GM12878 (cell line): ENCODE measurements around the gene CD27. TPM values are rescaled to one million over a fixed set of nuclear protein-coding genes. Genes with fewer than 3 reads are reported as not detected.
A peak's percentile ranks its signal among the peaks of the same experiment; 100 is the strongest.

Source experiments
- ATF7 ChIP-seq: fragments of 450-650 bp; IDR thresholded peaks from 2 replicates; pipeline ENCODE4 v1.6.1; 2016; ENCODE audit warnings: low read depth, mild to moderate bottlenecking
- CBX3 ChIP-seq: fragments of 200-600 bp; sonication (generic); IDR thresholded peaks from 2 replicates; pipeline ENCODE4 v1.6.1; 2016; ENCODE audit warnings: low read depth, borderline replicate concordance
- CBX5 ChIP-seq: sonication (generic); IDR thresholded peaks from 2 replicates; pipeline ENCODE4 v1.6.1; 2016; ENCODE audit warnings: low read depth, moderate library complexity, mild to moderate bottlenecking, inconsistent platforms
- CEBPB ChIP-seq, 2 experiments: fragments of 150-350 bp in 1 of 2; IDR thresholded peaks; 2 replicates each; pipeline ENCODE4 v1.6.1; 2012 to 2014; ENCODE audit warnings: low read depth in 2 of 2, low read length in 2 of 2, borderline replicate concordance in 1 of 2, inconsistent platforms in 1 of 2
- CHD4 ChIP-seq: fragments of 200-600 bp; sonication (generic); IDR thresholded peaks from 2 replicates; pipeline ENCODE4 v1.6.1; 2016; ENCODE audit warnings: mild to moderate bottlenecking
- GATAD2B ChIP-seq: fragments of 450-650 bp; conservative IDR thresholded peaks from 2 replicates; pipeline ENCODE4 v1.6.1; 2017; ENCODE audit warnings: low read depth, mild to moderate bottlenecking, moderate library complexity
- HDAC2 ChIP-seq: fragments of 200-600 bp; sonication (generic); IDR thresholded peaks from 2 replicates; pipeline ENCODE4 v1.6.1; 2017
- HDAC6 ChIP-seq: fragments of 200-600 bp; sonication (generic); IDR thresholded peaks from one replicate; pipeline ENCODE4 v1.8.0; 2017; ENCODE audit warnings: antibody characterized with exemption; ENCODE audit not compliant: unreplicated experiment
- JUND ChIP-seq: IDR thresholded peaks from 2 replicates; pipeline ENCODE4 v1.6.1; 2012; ENCODE audit warnings: low read depth, mild to moderate bottlenecking, low read length, improper control_type of control experiment, moderate library complexity
- KLF5 ChIP-seq: fragments of 450-650 bp; IDR thresholded peaks from 2 replicates; pipeline ENCODE4 v1.6.1; 2014; ENCODE audit warnings: mild to moderate bottlenecking; ENCODE audit not compliant: partially characterized antibody
- MEF2A ChIP-seq: IDR thresholded peaks from 2 replicates; pipeline ENCODE4 v1.6.1; 2011; ENCODE audit warnings: low read depth, mild to moderate bottlenecking, low read length, moderate library complexity; ENCODE audit not compliant: insufficient read depth
- NFIC ChIP-seq: IDR thresholded peaks from 2 replicates; pipeline ENCODE4 v1.6.1; 2012; ENCODE audit warnings: low read depth, mild to moderate bottlenecking, inconsistent platforms, low read length, moderate library complexity
- NFXL1 ChIP-seq: fragments of 450-650 bp; IDR thresholded peaks from 2 replicates; pipeline ENCODE4 v1.6.1; 2017; ENCODE audit warnings: antibody characterized with exemption, mild to moderate bottlenecking, borderline replicate concordance
- NR2F1 ChIP-seq: fragments of 450-650 bp; conservative IDR thresholded peaks from 2 replicates; pipeline ENCODE4 v1.6.1; 2017; ENCODE audit warnings: mild to moderate bottlenecking
- RBBP5 ChIP-seq: fragments of 200-600 bp; sonication (generic); conservative IDR thresholded peaks from 2 replicates; pipeline ENCODE4 v1.6.1; 2016
- SREBF2 ChIP-seq: IDR thresholded peaks from 2 replicates; pipeline ENCODE4 v1.6.1; 2012; ENCODE audit warnings: mild to moderate bottlenecking, low read length
- SRF ChIP-seq, 2 experiments: IDR thresholded peaks; 2 replicates each; pipeline ENCODE4 v1.6.1; 2011; ENCODE audit warnings: low read depth in 2 of 2, low read length in 2 of 2, mild to moderate bottlenecking in 1 of 2, moderate library complexity in 1 of 2
- STAT3 ChIP-seq: IDR thresholded peaks from 2 replicates; pipeline ENCODE4 v1.6.1; 2011; ENCODE audit warnings: low read depth, low read length, improper control_type of control experiment
- SUPT20H ChIP-seq: IDR thresholded peaks from 2 replicates; pipeline ENCODE4 v1.6.1; 2011; ENCODE audit warnings: low read depth, mild to moderate bottlenecking, low read length, moderate library complexity, borderline replicate concordance; ENCODE audit not compliant: control insufficient read depth
- WRNIP1 ChIP-seq: IDR thresholded peaks from 2 replicates; pipeline ENCODE4 v1.6.1; 2011; ENCODE audit warnings: low read depth, low read length, improper control_type of control experiment, borderline replicate concordance
- YY1 ChIP-seq: IDR thresholded peaks from 2 replicates; pipeline ENCODE4 v1.6.1; 2011; ENCODE audit warnings: low read depth, mild to moderate bottlenecking, low read length
- ZBED1 ChIP-seq: IDR thresholded peaks from 2 replicates; pipeline ENCODE4 v1.6.1; 2016; ENCODE audit warnings: borderline replicate concordance
- ZBTB40 ChIP-seq: fragments of 450-650 bp; IDR thresholded peaks from 2 replicates; pipeline ENCODE4 v1.6.1; 2016; ENCODE audit warnings: mild to moderate bottlenecking, moderate library complexity, borderline replicate concordance
- ZNF217 ChIP-seq: fragments of 450-650 bp; IDR thresholded peaks from 2 replicates; pipeline ENCODE4 v1.6.1; 2017; ENCODE audit warnings: antibody characterized with exemption, mild to moderate bottlenecking
- polyA plus RNA-seq, 11 experiments: library from polyadenylated mRNA; depleted of rRNA in 4 of 11; unstranded in 6 of 11; stranded (reverse) in 5 of 11; fragments of >200 nt; fragmentation: Nextera tagmentation in 4 of 11; fragmentation: Illumina TruSeq in 1 of 11; extraction: Ambion mirVana in 4 of 11; extraction: Trizol in 1 of 11; gene quantifications; 1 replicate in 1 of 11; 2 replicates in 10 of 11; pipeline versions ENCODE4 v1.2.1 to v1.2.3, GENCODE V29; 2011 to 2016; ENCODE audit warnings: inconsistent platforms in 2 of 11, missing spikeins in 2 of 11, low read depth in 1 of 11
- total RNA-seq, 4 experiments: library from RNA; depleted of rRNA in 3 of 4; stranded (reverse); fragments of >200 nt in 3 of 4; fragmentation: Illumina TruSeq in 1 of 4; extraction: Trizol in 1 of 4; gene quantifications; 2 replicates each; pipeline versions ENCODE4 v1.2.1 to v1.2.3, GENCODE V29; 2013 to 2021
- TF ChIP-seq, protein P1 (sequence below): fragments of 450-650 bp; IDR thresholded peaks from 2 replicates; pipeline ENCODE4 v1.6.1; 2016; ENCODE audit warnings: mild to moderate bottlenecking
- TF ChIP-seq, protein P2 (sequence below): fragments of 450-650 bp; IDR thresholded peaks from 2 replicates; pipeline ENCODE4 v1.6.1; 2014; ENCODE audit warnings: mild to moderate bottlenecking

The CD27 gene
- total and polyA plus RNA-seq, 10 of the 15 experiments (the other 5 are each of a cell fraction or from before 2014, with no cell fraction given) = 4.9 to 184 (median 106) TPM

- TF ChIP-seq MEF2A (no peak), NR2F1 (peak; percentile 55; the same call in 1 of the 2 replicates), CBX3 (no peak), RBBP5 (no peak), CEBPB (IDR thresholded peaks at IDR 0.05; ENCODE audit: borderline replicate concordance in 1 of 2, low read depth in 2 of 2, low read length in 2 of 2) (no peak), JUND (no peak), HDAC2 (0 out of 2 replicates have a peak, but pooled peaks have one; percentile 19), ATF7 (no peak; the same call in none of the 2 replicates), WRNIP1 (peak; percentile 50; the same call in 1 of the 2 replicates), ZNF217 (no peak), ZBTB40 (0 out of 2 replicates have a peak, but pooled peaks have one; percentile 7), HDAC6 (no peak), GATAD2B (0 out of 2 replicates have a peak, but pooled peaks have one; percentile 58), NFXL1 (no peak), STAT3 (no peak), KLF5 (no peak), NFIC (no peak), ZBED1 (0 out of 2 replicates have a peak, but pooled peaks have one; percentile 7), SUPT20H (no peak), CBX5 (no peak), SREBF2 (0 out of 2 replicates have a peak, but pooled peaks have one; percentile 8), YY1 (0 out of 2 replicates have a peak, but pooled peaks have one; percentile 17), SRF (IDR thresholded peaks at IDR 0.05; ENCODE audit: low read depth in 2 of 2, low read length in 2 of 2) (no peak), CHD4 (no peak)
- TF ChIP-seq, protein P1, sequence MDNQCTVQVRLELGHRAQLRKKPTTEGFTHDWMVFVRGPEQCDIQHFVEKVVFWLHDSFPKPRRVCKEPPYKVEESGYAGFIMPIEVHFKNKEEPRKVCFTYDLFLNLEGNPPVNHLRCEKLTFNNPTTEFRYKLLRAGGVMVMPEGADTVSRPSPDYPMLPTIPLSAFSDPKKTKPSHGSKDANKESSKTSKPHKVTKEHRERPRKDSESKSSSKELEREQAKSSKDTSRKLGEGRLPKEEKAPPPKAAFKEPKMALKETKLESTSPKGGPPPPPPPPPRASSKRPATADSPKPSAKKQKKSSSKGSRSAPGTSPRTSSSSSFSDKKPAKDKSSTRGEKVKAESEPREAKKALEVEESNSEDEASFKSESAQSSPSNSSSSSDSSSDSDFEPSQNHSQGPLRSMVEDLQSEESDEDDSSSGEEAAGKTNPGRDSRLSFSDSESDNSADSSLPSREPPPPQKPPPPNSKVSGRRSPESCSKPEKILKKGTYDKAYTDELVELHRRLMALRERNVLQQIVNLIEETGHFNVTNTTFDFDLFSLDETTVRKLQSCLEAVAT = peak; percentile 53
- TF ChIP-seq, protein P2, sequence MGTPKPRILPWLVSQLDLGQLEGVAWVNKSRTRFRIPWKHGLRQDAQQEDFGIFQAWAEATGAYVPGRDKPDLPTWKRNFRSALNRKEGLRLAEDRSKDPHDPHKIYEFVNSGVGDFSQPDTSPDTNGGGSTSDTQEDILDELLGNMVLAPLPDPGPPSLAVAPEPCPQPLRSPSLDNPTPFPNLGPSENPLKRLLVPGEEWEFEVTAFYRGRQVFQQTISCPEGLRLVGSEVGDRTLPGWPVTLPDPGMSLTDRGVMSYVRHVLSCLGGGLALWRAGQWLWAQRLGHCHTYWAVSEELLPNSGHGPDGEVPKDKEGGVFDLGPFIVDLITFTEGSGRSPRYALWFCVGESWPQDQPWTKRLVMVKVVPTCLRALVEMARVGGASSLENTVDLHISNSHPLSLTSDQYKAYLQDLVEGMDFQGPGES = peak; percentile 72; the same call in 1 of the 2 replicates
Observed at GRCh38 chr12:6493497-6494257, 48.9 kb downstream of the CD27 start, which contains the start of gene NCAPD2 (continued).
